Measurements from ENCODE around the gene TBK1. TPM values are rescaled to one million over a fixed set of nuclear protein-coding genes. Genes with fewer than 3 reads are reported as not detected.

TBK1 gene
- total RNA-seq, 3 donors from 2014 or later (not counting 1 experiment from before 2014, with no cell fraction given): 48.4 to 57.1 (median 48.8) TPM

DNA sequence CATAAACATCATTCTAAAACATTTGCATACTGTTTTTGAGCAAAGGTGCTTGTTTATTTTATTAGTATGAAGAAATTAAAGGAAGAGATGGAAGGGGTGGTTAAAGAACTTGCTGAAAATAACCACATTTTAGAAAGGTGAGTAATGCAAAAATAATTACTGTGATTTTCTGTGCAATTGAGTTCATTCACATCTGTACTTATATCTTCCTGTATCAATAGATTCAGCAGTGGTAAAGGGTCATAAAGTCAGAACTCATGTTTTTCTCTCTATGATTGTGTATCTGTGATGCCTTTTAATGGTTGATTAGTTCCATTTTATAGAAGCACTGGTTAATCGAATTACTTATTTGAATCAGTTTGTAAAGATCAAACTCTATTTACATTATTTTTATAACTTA lies 46.0 kb downstream of the TBK1 start:
- intact Hi-C loops (cut with micrococcal nuclease): no loop called here
- Histone ChIP-seq H3K27me3 (ENCODE audit: control insufficient read depth, insufficient read depth, low read length) (no peaks in the 10 kb centered on the region), H3K4me1 (ENCODE audit: control insufficient read depth, insufficient read depth, low read length) (no peaks in the 10 kb centered on the region), H3K4me3 (ENCODE audit: low read length) (no peak overlapping the region), H3K9me3 (ENCODE audit: control insufficient read depth, insufficient read depth, low read length) (no peaks in the 10 kb centered on the region), H3K27ac (ENCODE audit: low read length) (no peak overlapping the region), H3K36me3 (ENCODE audit: control insufficient read depth, insufficient read depth, low read length) (peaks cover 64% of the 10 kb centered on the region)
- Mint-ChIP-seq H3K36me3 (peaks cover 7% of the 10 kb centered on the region), H3K27me3 (ENCODE audit: low read depth in 2 of 2) (no peaks in the 10 kb centered on the region), H3K27ac (peak overlapping the region in 1 of 2 donors; percentile 31), H3K4me3 (no peak overlapping the region), H3K9me3 (no peaks in the 10 kb centered on the region), H3K4me1 (peaks cover 13 to 15% of the 10 kb centered on the region in 2 donors)
- WGBS (ENCODE audit: insufficient coverage): no CpG with 5 or more reads among the region's 1 CpG
- ATAC-seq: no peak
- TF ChIP-seq, protein P1, sequence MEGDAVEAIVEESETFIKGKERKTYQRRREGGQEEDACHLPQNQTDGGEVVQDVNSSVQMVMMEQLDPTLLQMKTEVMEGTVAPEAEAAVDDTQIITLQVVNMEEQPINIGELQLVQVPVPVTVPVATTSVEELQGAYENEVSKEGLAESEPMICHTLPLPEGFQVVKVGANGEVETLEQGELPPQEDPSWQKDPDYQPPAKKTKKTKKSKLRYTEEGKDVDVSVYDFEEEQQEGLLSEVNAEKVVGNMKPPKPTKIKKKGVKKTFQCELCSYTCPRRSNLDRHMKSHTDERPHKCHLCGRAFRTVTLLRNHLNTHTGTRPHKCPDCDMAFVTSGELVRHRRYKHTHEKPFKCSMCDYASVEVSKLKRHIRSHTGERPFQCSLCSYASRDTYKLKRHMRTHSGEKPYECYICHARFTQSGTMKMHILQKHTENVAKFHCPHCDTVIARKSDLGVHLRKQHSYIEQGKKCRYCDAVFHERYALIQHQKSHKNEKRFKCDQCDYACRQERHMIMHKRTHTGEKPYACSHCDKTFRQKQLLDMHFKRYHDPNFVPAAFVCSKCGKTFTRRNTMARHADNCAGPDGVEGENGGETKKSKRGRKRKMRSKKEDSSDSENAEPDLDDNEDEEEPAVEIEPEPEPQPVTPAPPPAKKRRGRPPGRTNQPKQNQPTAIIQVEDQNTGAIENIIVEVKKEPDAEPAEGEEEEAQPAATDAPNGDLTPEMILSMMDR (IDR thresholded peaks at IDR 0.05): no peak
- no peak for DNase-seq

DNA sequence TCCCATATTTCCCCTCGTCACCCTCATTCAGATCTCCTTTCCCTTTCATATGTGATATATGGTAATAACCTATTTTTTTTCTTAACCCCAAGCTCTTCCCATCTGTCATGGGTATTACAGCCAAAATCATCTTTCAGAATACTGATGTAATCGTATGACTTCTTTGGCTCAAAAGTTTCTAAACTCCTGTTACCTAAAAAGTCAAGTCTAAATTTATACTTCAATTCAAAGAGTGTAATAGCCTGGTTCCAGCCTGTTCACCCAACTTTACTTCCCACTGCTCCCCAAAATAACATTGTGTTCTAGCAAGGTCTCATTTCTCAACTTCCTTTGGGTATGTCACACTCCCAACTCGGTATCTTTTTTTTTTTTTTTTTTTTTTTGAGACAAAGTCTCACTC lies 48.5 kb downstream of the TBK1 start:
- DNase-seq: no peak
- no peak overlapping the region for H3K4me3 Mint-ChIP-seq
- Histone ChIP-seq H3K4me3 (ENCODE audit: low read length) (no peak overlapping the region), H3K9me3 (ENCODE audit: control insufficient read depth, insufficient read depth, low read length) (no peaks in the 10 kb centered on the region), H3K4me1 (ENCODE audit: control insufficient read depth, insufficient read depth, low read length) (no peaks in the 10 kb centered on the region), H3K36me3 (ENCODE audit: control insufficient read depth, insufficient read depth, low read length) (peaks cover 52% of the 10 kb centered on the region), H3K27me3 (ENCODE audit: control insufficient read depth, insufficient read depth, low read length) (no peaks in the 10 kb centered on the region), H3K27ac (ENCODE audit: low read length) (no peak overlapping the region)
- H3K27me3 Mint-ChIP-seq (ENCODE audit: low read depth in 2 of 2): no peaks in the 10 kb centered on the region
- no peak for ATAC-seq
- H3K9me3 Mint-ChIP-seq: no peaks in the 10 kb centered on the region
- H3K27ac Mint-ChIP-seq: peak overlapping the region; percentile 6 to 7
- intact Hi-C loops (cut with micrococcal nuclease): no loop called here
- WGBS (ENCODE audit: insufficient coverage): 93% methylated on average over 1 of the region's 3 CpGs
- H3K36me3 Mint-ChIP-seq: peaks cover 7% of the 10 kb centered on the region
- TF ChIP-seq, protein P1 (IDR thresholded peaks at IDR 0.05): no peak
- H3K4me1 Mint-ChIP-seq: peaks cover 5 to 7% of the 10 kb centered on the region in 2 donors

DNA sequence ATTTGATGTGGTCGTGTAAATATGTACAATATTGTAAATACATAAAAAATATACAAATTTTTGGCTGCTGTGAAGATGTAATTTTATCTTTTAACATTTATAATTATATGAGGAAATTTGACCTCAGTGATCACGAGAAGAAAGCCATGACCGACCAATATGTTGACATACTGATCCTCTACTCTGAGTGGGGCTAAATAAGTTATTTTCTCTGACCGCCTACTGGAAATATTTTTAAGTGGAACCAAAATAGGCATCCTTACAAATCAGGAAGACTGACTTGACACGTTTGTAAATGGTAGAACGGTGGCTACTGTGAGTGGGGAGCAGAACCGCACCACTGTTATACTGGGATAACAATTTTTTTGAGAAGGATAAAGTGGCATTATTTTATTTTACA lies 49.6 kb downstream of the TBK1 start:
- Histone ChIP-seq H3K36me3 (ENCODE audit: control insufficient read depth, insufficient read depth, low read length) (peaks cover 41% of the 10 kb centered on the region), H3K27ac (ENCODE audit: low read length) (no peak overlapping the region), H3K27me3 (ENCODE audit: control insufficient read depth, insufficient read depth, low read length) (no peaks in the 10 kb centered on the region), H3K4me1 (ENCODE audit: control insufficient read depth, insufficient read depth, low read length) (no peaks in the 10 kb centered on the region), H3K4me3 (ENCODE audit: low read length) (no peak overlapping the region), H3K9me3 (ENCODE audit: control insufficient read depth, insufficient read depth, low read length) (no peaks in the 10 kb centered on the region)
- H3K4me1 Mint-ChIP-seq: peaks cover 5% of the 10 kb centered on the region in 2 donors
- H3K27ac Mint-ChIP-seq: no peak overlapping the region
- H3K4me3 Mint-ChIP-seq: no peak overlapping the region
- intact Hi-C loops (cut with micrococcal nuclease): no loop called here
- TF ChIP-seq, protein P1 (IDR thresholded peaks at IDR 0.05): no peak
- H3K9me3 Mint-ChIP-seq: no peaks in the 10 kb centered on the region
- H3K36me3 Mint-ChIP-seq: peaks cover 7% of the 10 kb centered on the region
- no peaks in the 10 kb centered on the region for H3K27me3 Mint-ChIP-seq (ENCODE audit: low read depth in 2 of 2)
- ATAC-seq (no peak), DNase-seq (no peak)
- WGBS (ENCODE audit: insufficient coverage): over 99% methylated on average over 6 of the region's 7 CpGs

DNA sequence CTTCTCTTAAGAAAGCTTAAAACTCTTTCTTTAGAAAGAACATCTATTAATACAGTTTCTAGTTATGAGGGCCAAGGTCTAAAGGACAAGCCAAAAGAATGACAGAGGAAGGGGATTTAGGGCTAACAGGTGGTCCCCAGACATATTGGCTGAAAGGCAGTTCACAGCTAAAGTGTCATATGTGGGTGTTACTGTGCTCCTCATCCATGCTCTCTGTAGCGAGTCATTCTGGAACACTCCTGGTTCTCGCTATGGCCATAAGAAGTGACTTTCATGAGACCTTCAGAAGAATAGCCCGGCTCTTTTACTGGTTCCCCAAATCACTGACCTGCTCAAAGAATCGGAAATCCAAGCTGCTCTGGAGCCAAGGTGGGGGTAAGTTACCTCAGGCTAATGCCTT lies 55.0 kb downstream of the TBK1 start:
- Histone ChIP-seq H3K27ac (ENCODE audit: low read length) (no peak overlapping the region), H3K9me3 (ENCODE audit: control insufficient read depth, insufficient read depth, low read length) (no peaks in the 10 kb centered on the region), H3K4me1 (ENCODE audit: control insufficient read depth, insufficient read depth, low read length) (no peaks in the 10 kb centered on the region), H3K36me3 (ENCODE audit: control insufficient read depth, insufficient read depth, low read length) (peaks cover 2% of the 10 kb centered on the region), H3K4me3 (ENCODE audit: low read length) (no peak overlapping the region), H3K27me3 (ENCODE audit: control insufficient read depth, insufficient read depth, low read length) (no peaks in the 10 kb centered on the region)
- Mint-ChIP-seq H3K4me3 (no peak overlapping the region), H3K36me3 (no peaks in the 10 kb centered on the region), H3K27me3 (ENCODE audit: low read depth in 2 of 2) (no peaks in the 10 kb centered on the region), H3K27ac (no peak overlapping the region), H3K9me3 (no peaks in the 10 kb centered on the region), H3K4me1 (peaks cover 5% of the 10 kb centered on the region in 2 donors)
- intact Hi-C loops (cut with micrococcal nuclease): no loop called here
- 99% methylated on average over 4 of the region's 4 CpGs for WGBS (ENCODE audit: insufficient coverage)
- ATAC-seq (no peak), DNase-seq (no peak)
- TF ChIP-seq, protein P1 (IDR thresholded peaks at IDR 0.05): no peak

All from natural killer cell (primary cell).